ENCODE data around the gene BAIAP2L1.

DNA sequence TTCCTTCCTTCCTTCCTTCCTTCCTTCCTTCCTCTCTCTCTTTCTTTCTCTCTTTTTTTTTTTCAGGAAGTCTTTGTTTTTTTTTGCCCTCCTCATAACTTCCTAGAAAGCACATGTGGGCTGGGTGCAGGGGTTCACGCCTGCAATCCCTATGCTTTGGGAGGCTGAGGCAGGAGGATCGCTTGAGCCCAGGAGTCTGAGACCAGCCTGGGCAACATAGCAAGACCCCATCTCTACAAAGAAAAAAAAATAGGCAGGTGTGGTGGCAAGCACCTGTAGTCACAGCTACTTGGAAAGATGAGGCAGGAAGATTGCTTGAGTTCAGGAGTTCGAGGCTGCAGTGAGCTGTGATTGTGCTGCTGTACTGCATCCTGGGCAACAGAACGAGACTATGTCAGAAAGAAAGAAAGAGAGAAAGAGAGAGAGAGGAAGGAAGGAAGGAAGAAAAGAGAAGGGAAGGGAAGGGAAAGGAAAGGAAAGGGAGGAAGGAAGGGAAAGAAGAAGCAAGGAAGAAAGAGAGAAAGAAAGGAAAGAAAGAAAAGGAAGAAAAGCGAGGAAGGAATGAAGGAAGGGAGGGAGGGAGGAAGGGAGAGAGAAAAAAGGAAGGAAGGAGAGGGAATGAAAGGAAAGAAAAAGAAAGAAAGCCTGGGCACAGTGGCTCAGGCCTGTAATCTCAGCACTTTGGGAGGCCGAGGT is 13.5 kb upstream of the BAIAP2L1 start:
- TF ChIP-seq, protein P1, sequence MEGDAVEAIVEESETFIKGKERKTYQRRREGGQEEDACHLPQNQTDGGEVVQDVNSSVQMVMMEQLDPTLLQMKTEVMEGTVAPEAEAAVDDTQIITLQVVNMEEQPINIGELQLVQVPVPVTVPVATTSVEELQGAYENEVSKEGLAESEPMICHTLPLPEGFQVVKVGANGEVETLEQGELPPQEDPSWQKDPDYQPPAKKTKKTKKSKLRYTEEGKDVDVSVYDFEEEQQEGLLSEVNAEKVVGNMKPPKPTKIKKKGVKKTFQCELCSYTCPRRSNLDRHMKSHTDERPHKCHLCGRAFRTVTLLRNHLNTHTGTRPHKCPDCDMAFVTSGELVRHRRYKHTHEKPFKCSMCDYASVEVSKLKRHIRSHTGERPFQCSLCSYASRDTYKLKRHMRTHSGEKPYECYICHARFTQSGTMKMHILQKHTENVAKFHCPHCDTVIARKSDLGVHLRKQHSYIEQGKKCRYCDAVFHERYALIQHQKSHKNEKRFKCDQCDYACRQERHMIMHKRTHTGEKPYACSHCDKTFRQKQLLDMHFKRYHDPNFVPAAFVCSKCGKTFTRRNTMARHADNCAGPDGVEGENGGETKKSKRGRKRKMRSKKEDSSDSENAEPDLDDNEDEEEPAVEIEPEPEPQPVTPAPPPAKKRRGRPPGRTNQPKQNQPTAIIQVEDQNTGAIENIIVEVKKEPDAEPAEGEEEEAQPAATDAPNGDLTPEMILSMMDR (IDR thresholded peaks at IDR 0.05) = no peak
- TF ChIP-seq POLR2A (IDR thresholded peaks at IDR 0.05) (no peak), EP300 (IDR thresholded peaks at IDR 0.05; ENCODE audit: low read depth) (no peak), POLR2AphosphoS5 (IDR thresholded peaks at IDR 0.05) (no peak)

Measured in transverse colon (tissue), 4 donors.